Stimulated activated effector memory CD8-positive, alpha-beta T cell treated with anti-CD3 and anti-CD28 coated beads, Interleukin-12 subunit alpha, Interleukin-12 subunit beta, amount 100 ng/mL, for 72 hours (primary cell): Measurements from ENCODE around the gene KLHDC7B.

ENCODE experiments used
- ATAC-seq: fragments of 150-1000 bp; cut with Tn5 transposase; 2 replicates; pipeline ENCODE4 v1.10.0; 2021
- DNase-seq, 2 donors: peaks; one replicate each; pipeline ENCODE4 v3.0.0; 2021 to 2022; ENCODE audit warnings: low spot score in 2 of 2
- H3K27ac Mint-ChIP-seq: one replicate; pipeline ENCODE4 v1.8.0; 2022; ENCODE audit warnings: mild to moderate bottlenecking, mixed read lengths
- H3K36me3 Mint-ChIP-seq: one replicate; pipeline ENCODE4 v1.8.0; 2022; ENCODE audit warnings: mild to moderate bottlenecking, mixed read lengths
- H3K4me1 Mint-ChIP-seq: one replicate; pipeline ENCODE4 v1.8.0; 2022; ENCODE audit warnings: mixed read lengths
- H3K4me3 Mint-ChIP-seq: one replicate; pipeline ENCODE4 v1.8.0; 2022; ENCODE audit warnings: mild to moderate bottlenecking, mixed read lengths
- H3K9me3 Mint-ChIP-seq: one replicate; pipeline ENCODE4 v1.8.0; 2022; ENCODE audit warnings: mixed read lengths

The KLHDC7B gene

GRCh38 chr22:50547263-50547985, 1.7 kb downstream of the KLHDC7B start:
- H3K4me1 Mint-ChIP-seq: peaks cover 42% of the 10 kb centered on the region
- peak overlapping the region; percentile 72 for H3K4me3 Mint-ChIP-seq
- H3K36me3 Mint-ChIP-seq: peaks cover 12% of the 10 kb centered on the region
- ATAC-seq (no peak), DNase-seq (no peak)
- H3K9me3 Mint-ChIP-seq: no peaks in the 10 kb centered on the region
- peak overlapping the region; percentile 79 for H3K27ac Mint-ChIP-seq

- H3K27ac Mint-ChIP-seq: peak overlapping the region; percentile 79
Observed at GRCh38 chr22:50548040-50548920, 2.6 kb downstream of the KLHDC7B start.

GRCh38 chr22:50548921-50549790, 3.5 kb downstream of the KLHDC7B start:
- peak overlapping the region; percentile 72 for H3K4me3 Mint-ChIP-seq
- peak; percentile 32 for ATAC-seq
- H3K4me1 Mint-ChIP-seq: peaks cover 35% of the 10 kb centered on the region
- H3K9me3 Mint-ChIP-seq: no peaks in the 10 kb centered on the region
- DNase-seq: no peak
- peak overlapping the region; percentile 92 for H3K27ac Mint-ChIP-seq
- H3K36me3 Mint-ChIP-seq: peaks cover 9% of the 10 kb centered on the region

More at GRCh38 chr22:50548040-50548920, 2.6 kb downstream of the KLHDC7B start:
- H3K4me1 Mint-ChIP-seq: peaks cover 38% of the 10 kb centered on the region
- DNase-seq (peak in 1 of 2 donors; percentile 76), ATAC-seq (peak; percentile 60)
- H3K9me3 Mint-ChIP-seq: no peaks in the 10 kb centered on the region
- H3K36me3 Mint-ChIP-seq: peaks cover 9% of the 10 kb centered on the region
- H3K4me3 Mint-ChIP-seq: peak overlapping the region; percentile 72

GRCh38 chr22:50550395-50550794, 4.7 kb downstream of the KLHDC7B start:
- Mint-ChIP-seq H3K4me3 (peak overlapping the region; percentile 72), H3K36me3 (peaks cover 4% of the 10 kb centered on the region), H3K27ac (peak overlapping the region; percentile 92), H3K4me1 (peaks cover 22% of the 10 kb centered on the region), H3K9me3 (no peaks in the 10 kb centered on the region)
- ATAC-seq (no peak), DNase-seq (no peak)

GRCh38 chr22:50551160-50551752, 5.6 kb downstream of the KLHDC7B start:
- Mint-ChIP-seq H3K4me1 (peaks cover 14% of the 10 kb centered on the region), H3K27ac (no peak overlapping the region), H3K4me3 (peak overlapping the region; percentile 72), H3K36me3 (no peaks in the 10 kb centered on the region), H3K9me3 (no peaks in the 10 kb centered on the region)
- ATAC-seq (no peak), DNase-seq (no peak)

- ATAC-seq (no peak), DNase-seq (no peak)
- no peak overlapping the region for H3K27ac Mint-ChIP-seq
- H3K4me3 Mint-ChIP-seq: no peak overlapping the region
- H3K4me1 Mint-ChIP-seq: peaks cover 13% of the 10 kb centered on the region
- no peaks in the 10 kb centered on the region for H3K9me3 Mint-ChIP-seq
- no peaks in the 10 kb centered on the region for H3K36me3 Mint-ChIP-seq
Observed at GRCh38 chr22:50553310-50553709, 7.6 kb downstream of the KLHDC7B start.

GRCh38 chr22:50556703-50557102, 11.0 kb downstream of the KLHDC7B start:
- no peak for ATAC-seq
- no peaks in the 10 kb centered on the region for H3K9me3 Mint-ChIP-seq
- no peak overlapping the region for H3K4me3 Mint-ChIP-seq
- no peak for DNase-seq
- no peaks in the 10 kb centered on the region for H3K36me3 Mint-ChIP-seq
- H3K27ac Mint-ChIP-seq: no peak overlapping the region
- H3K4me1 Mint-ChIP-seq: peaks cover 10% of the 10 kb centered on the region

GRCh38 chr22:50560034-50560433, 14.3 kb downstream of the KLHDC7B start:
- no peak overlapping the region for H3K27ac Mint-ChIP-seq
- H3K4me1 Mint-ChIP-seq: peaks cover 24% of the 10 kb centered on the region
- H3K36me3 Mint-ChIP-seq: no peaks in the 10 kb centered on the region
- no peaks in the 10 kb centered on the region for H3K9me3 Mint-ChIP-seq
- no peak overlapping the region for H3K4me3 Mint-ChIP-seq
- DNase-seq (no peak), ATAC-seq (no peak)

GRCh38 chr22:50561401-50562358, 16.0 kb downstream of the KLHDC7B start:
- no peak for ATAC-seq
- H3K9me3 Mint-ChIP-seq: no peaks in the 10 kb centered on the region
- H3K4me1 Mint-ChIP-seq: peaks cover 24% of the 10 kb centered on the region
- no peak for DNase-seq
- peak overlapping the region; percentile 91 for H3K27ac Mint-ChIP-seq
- H3K36me3 Mint-ChIP-seq: no peaks in the 10 kb centered on the region
- peak overlapping the region; percentile 70 for H3K4me3 Mint-ChIP-seq

GRCh38 chr22:50562523-50563412, 17.1 kb downstream of the KLHDC7B start, which contains the start of gene SYCE3:
TSS of gene SYCE3 (minus strand) at chr22:50562919. CDS start at chr22:50556405, 6,514 bp downstream.
- ATAC-seq: peak; percentile 95
- Mint-ChIP-seq H3K36me3 (peaks cover 3% of the 10 kb centered on the region), H3K4me3 (peak within 1 kb of the TSS; percentile 89), H3K4me1 (peaks cover 24% of the 10 kb centered on the region), H3K9me3 (no peaks in the 10 kb centered on the region), H3K27ac (peak within 1 kb of the TSS; percentile 91)
- peak; percentile 99 for DNase-seq

- Mint-ChIP-seq H3K36me3 (peaks cover 12% of the 10 kb centered on the region), H3K4me1 (peaks cover 24% of the 10 kb centered on the region), H3K27ac (peak overlapping the region; percentile 72), H3K9me3 (no peaks in the 10 kb centered on the region), H3K4me3 (peak overlapping the region; percentile 89)
- DNase-seq (no peak), ATAC-seq (no peak)
Observed at GRCh38 chr22:50563413-50564160, 17.9 kb downstream of the KLHDC7B start.

- Mint-ChIP-seq H3K4me3 (no peak overlapping the region), H3K27ac (no peak overlapping the region), H3K9me3 (no peaks in the 10 kb centered on the region), H3K36me3 (peaks cover 19% of the 10 kb centered on the region), H3K4me1 (peaks cover 24% of the 10 kb centered on the region)
- no peak for DNase-seq
- no peak for ATAC-seq
Observed at GRCh38 chr22:50564289-50564688, 18.6 kb downstream of the KLHDC7B start.
